ENCODE data around the gene ELAPOR1. TPM values are rescaled to one million over a fixed set of nuclear protein-coding genes. Genes with fewer than 3 reads are reported as not detected.
A peak's percentile ranks its signal among the peaks of the same experiment; 100 is the strongest.

Gene ELAPOR1
- polyA plus RNA-seq (ENCODE audit: insufficient read length in 4 of 4): 1 to 10 TPM; 1.7 to 2.5 (median 2.0) TPM

- DNase-seq (ENCODE audit: low read depth in 4 of 4, low spot score in 3 of 4): no peak
Observed at GRCh38 chr1:109113590-109114341, at the start of gene ELAPOR1. Gene ELAPOR1, plus strand, starts transcription at chr1:109114115. Its CDS starts 69 bp downstream, at chr1:109114184.

GRCh38 chr1:109065137-109065536, 48.8 kb upstream of the ELAPOR1 start:
- DNase-seq (ENCODE audit: low read depth in 4 of 4, low spot score in 3 of 4): no peak

- no peak for DNase-seq (ENCODE audit: low read depth in 4 of 4, low spot score in 3 of 4)
Observed at GRCh38 chr1:109067883-109068282, 46.0 kb upstream of the ELAPOR1 start.

- DNase-seq (ENCODE audit: low read depth in 4 of 4, low spot score in 3 of 4): no peak
Observed at GRCh38 chr1:109069294-109069693, 44.6 kb upstream of the ELAPOR1 start.

- DNase-seq (ENCODE audit: low read depth in 4 of 4, low spot score in 3 of 4): peak; percentile 85 to 93 (median 89)
Observed at GRCh38 chr1:109075531-109076490, 38.1 kb upstream of the ELAPOR1 start, which contains the start of gene TAF13. Gene TAF13, minus strand, starts transcription at chr1:109076003. Its CDS starts 56 bp downstream, at chr1:109075947.

- no peak for DNase-seq (ENCODE audit: low read depth in 4 of 4, low spot score in 3 of 4)
Observed at GRCh38 chr1:109078317-109078716, 35.6 kb upstream of the ELAPOR1 start.

- no peak for DNase-seq (ENCODE audit: low read depth in 4 of 4, low spot score in 3 of 4)
Observed at GRCh38 chr1:109079240-109079622, 34.7 kb upstream of the ELAPOR1 start.

GRCh38 chr1:109080441-109081082, 33.4 kb upstream of the ELAPOR1 start:
- no peak for DNase-seq (ENCODE audit: low read depth in 4 of 4, low spot score in 3 of 4)

- no peak for DNase-seq (ENCODE audit: low read depth in 4 of 4, low spot score in 3 of 4)
Observed at GRCh38 chr1:109083501-109083900, 30.4 kb upstream of the ELAPOR1 start.

GRCh38 chr1:109083923-109084322, 30.0 kb upstream of the ELAPOR1 start:
- DNase-seq (ENCODE audit: low read depth in 4 of 4, low spot score in 3 of 4): no peak

- no peak for DNase-seq (ENCODE audit: low read depth in 4 of 4, low spot score in 3 of 4)
Observed at GRCh38 chr1:109084563-109085517, 29.1 kb upstream of the ELAPOR1 start.

- DNase-seq (ENCODE audit: low read depth in 4 of 4, low spot score in 3 of 4): no peak
Observed at GRCh38 chr1:109089242-109090015, 24.5 kb upstream of the ELAPOR1 start.

- DNase-seq (ENCODE audit: low read depth in 4 of 4, low spot score in 3 of 4): peak; percentile 82 to 89 (median 86)
Observed at GRCh38 chr1:109090196-109091077, 23.5 kb upstream of the ELAPOR1 start, which contains the start of gene TMEM167B. Gene TMEM167B, plus strand, starts transcription at chr1:109090764. Its CDS starts 109 bp downstream, at chr1:109090873.

GRCh38 chr1:109091078-109091838, 22.7 kb upstream of the ELAPOR1 start:
- no peak for DNase-seq (ENCODE audit: low read depth in 4 of 4, low spot score in 3 of 4)

- no peak for DNase-seq (ENCODE audit: low read depth in 4 of 4, low spot score in 3 of 4)
Observed at GRCh38 chr1:109091839-109092193, 22.1 kb upstream of the ELAPOR1 start.

GRCh38 chr1:109094377-109094803, 19.5 kb upstream of the ELAPOR1 start:
- DNase-seq (ENCODE audit: low read depth in 4 of 4, low spot score in 3 of 4): no peak

- no peak for DNase-seq (ENCODE audit: low read depth in 4 of 4, low spot score in 3 of 4)
Observed at GRCh38 chr1:109094871-109095270, 19.0 kb upstream of the ELAPOR1 start.

Data from right renal pelvis (tissue), 4 donors.